ENCODE results near the gene WNT4.

WNT4 gene

GRCh38 chr1:22188914-22189313 is 46.0 kb upstream of the WNT4 start:
- no peak for TF ChIP-seq CTCF (IDR thresholded peaks at IDR 0.05)
- no peaks in the 10 kb centered on the region for H3K27me3 ChIP-seq (ENCODE audit: control insufficient read depth, insufficient read depth, low read length)
- no peak overlapping the region for H3K27ac ChIP-seq
- no peaks in the 10 kb centered on the region for H3K36me3 ChIP-seq (ENCODE audit: control insufficient read depth, insufficient read depth, low read length)
- H3K4me3 ChIP-seq (ENCODE audit: low read depth, low read length), result no peak overlapping the region
- no peak overlapping the region for H2AFZ ChIP-seq
- no peak overlapping the region for H3K9ac ChIP-seq
- peaks cover 10% of the 10 kb centered on the region for H3K4me1 ChIP-seq
- H3K9me3 ChIP-seq (ENCODE audit: control insufficient read depth, low read length), result no peaks in the 10 kb centered on the region
- no peaks in the 10 kb centered on the region for H3K79me2 ChIP-seq
- H3K4me2 ChIP-seq (ENCODE audit: low read length), result no peak overlapping the region

GRCh38 chr1:22188436-22188835 is 45.5 kb upstream of the WNT4 start:
- no peaks in the 10 kb centered on the region for H3K36me3 ChIP-seq (ENCODE audit: control insufficient read depth, insufficient read depth, low read length)
- peaks cover 10% of the 10 kb centered on the region for H3K4me1 ChIP-seq
- H3K27me3 ChIP-seq (ENCODE audit: control insufficient read depth, insufficient read depth, low read length), result no peaks in the 10 kb centered on the region
- H3K9ac ChIP-seq, result no peak overlapping the region
- TF ChIP-seq CTCF (IDR thresholded peaks at IDR 0.05), result no peak
- H3K27ac ChIP-seq, result no peak overlapping the region
- H2AFZ ChIP-seq, result no peak overlapping the region
- no peak overlapping the region for H3K4me2 ChIP-seq (ENCODE audit: low read length)
- H3K9me3 ChIP-seq (ENCODE audit: control insufficient read depth, low read length), result no peaks in the 10 kb centered on the region
- H3K79me2 ChIP-seq, result no peaks in the 10 kb centered on the region
- no peak overlapping the region for H3K4me3 ChIP-seq (ENCODE audit: low read depth, low read length)

GRCh38 chr1:22186311-22186710 is 43.4 kb upstream of the WNT4 start:
- Histone ChIP-seq H3K9ac (no peak overlapping the region), H3K27ac (no peak overlapping the region), H3K36me3 (ENCODE audit: control insufficient read depth, insufficient read depth, low read length) (no peaks in the 10 kb centered on the region), H2AFZ (no peak overlapping the region), H3K27me3 (ENCODE audit: control insufficient read depth, insufficient read depth, low read length) (no peaks in the 10 kb centered on the region), H3K4me1 (peaks cover 10% of the 10 kb centered on the region), H3K79me2 (no peaks in the 10 kb centered on the region), H3K4me2 (ENCODE audit: low read length) (no peak overlapping the region), H3K9me3 (ENCODE audit: control insufficient read depth, low read length) (no peaks in the 10 kb centered on the region), H3K4me3 (ENCODE audit: low read depth, low read length) (no peak overlapping the region)
- no peak for TF ChIP-seq CTCF (IDR thresholded peaks at IDR 0.05)

GRCh38 chr1:22184892-22185612 is 42.2 kb upstream of the WNT4 start:
- H2AFZ ChIP-seq, result peak overlapping the region; percentile 61
- H3K79me2 ChIP-seq, result no peaks in the 10 kb centered on the region
- H3K9ac ChIP-seq, result no peak overlapping the region
- H3K4me3 ChIP-seq (ENCODE audit: low read depth, low read length), result no peak overlapping the region
- H3K9me3 ChIP-seq (ENCODE audit: control insufficient read depth, low read length), result no peaks in the 10 kb centered on the region
- TF ChIP-seq CTCF (IDR thresholded peaks at IDR 0.05), result no peak
- H3K36me3 ChIP-seq (ENCODE audit: control insufficient read depth, insufficient read depth, low read length), result no peaks in the 10 kb centered on the region
- peaks cover 10% of the 10 kb centered on the region for H3K4me1 ChIP-seq
- H3K27me3 ChIP-seq (ENCODE audit: control insufficient read depth, insufficient read depth, low read length), result no peaks in the 10 kb centered on the region
- no peak overlapping the region for H3K4me2 ChIP-seq (ENCODE audit: low read length)
- H3K27ac ChIP-seq, result peak overlapping the region; percentile 11

GRCh38 chr1:22184454-22184853 is 41.6 kb upstream of the WNT4 start:
- Histone ChIP-seq H3K4me3 (ENCODE audit: low read depth, low read length) (no peak overlapping the region), H3K27me3 (ENCODE audit: control insufficient read depth, insufficient read depth, low read length) (no peaks in the 10 kb centered on the region), H3K9me3 (ENCODE audit: control insufficient read depth, low read length) (no peaks in the 10 kb centered on the region)

More at GRCh38 chr1:22184454-22184853, 41.6 kb upstream of the WNT4 start:
- no peak overlapping the region for H2AFZ ChIP-seq
- H3K4me2 ChIP-seq (ENCODE audit: low read length), result no peak overlapping the region
- no peak overlapping the region for H3K27ac ChIP-seq
- H3K4me1 ChIP-seq, result peaks cover 10% of the 10 kb centered on the region
- no peaks in the 10 kb centered on the region for H3K79me2 ChIP-seq
- no peaks in the 10 kb centered on the region for H3K36me3 ChIP-seq (ENCODE audit: control insufficient read depth, insufficient read depth, low read length)
- H3K9ac ChIP-seq, result no peak overlapping the region
- no peak for TF ChIP-seq CTCF (IDR thresholded peaks at IDR 0.05)

Measured in parathyroid adenoma (tissue), 2 donors.